ENCODE data around the gene TRPV4.

- TF ChIP-seq CTCF (IDR thresholded peaks at IDR 0.05) = no peak
- TF ChIP-seq POLR2AphosphoS5 (IDR thresholded peaks at IDR 0.05; ENCODE audit: low read depth, low read length) = no peak
- TF ChIP-seq REST (IDR thresholded peaks at IDR 0.05; ENCODE audit: insufficient read depth in 1 of 2, low read depth in 2 of 2, low read length in 1 of 2) = no peak
- no peak for TF ChIP-seq SIN3A (IDR thresholded peaks at IDR 0.05; ENCODE audit: borderline replicate concordance, insufficient read depth, low read depth, low read length)
Measured at GRCh38 chr12:109847142-109847735, 14.0 kb upstream of the TRPV4 start.

All from Panc1 (cell line).